ENCODE data around the gene S100A2.
"Not testable (repeated sequence)": the region's sequence is repeated elsewhere in the genome, so short reads cannot be mapped to it uniquely, and the experiment has no call there.

S100A2 gene

GRCh38 chr1:153602749-153603148 is 37.1 kb upstream of the S100A2 start:
- no peak overlapping the region for H3K9ac ChIP-seq
- no peaks in the 10 kb centered on the region for H3K36me3 ChIP-seq
- H3K4me3 ChIP-seq: no peak overlapping the region
- H3K4me2 ChIP-seq: peak overlapping the region; percentile 40 to 97 (median 87); a peak in 20 of 22 replicates
- no peaks in the 10 kb centered on the region for H4K20me1 ChIP-seq
- H3K9me3 ChIP-seq (replicated peaks in 1 of 11): no peaks in the 10 kb centered on the region
- no peaks in the 10 kb centered on the region for H3K27me3 ChIP-seq
- H3K4me1 ChIP-seq: peaks cover 57 to 73% (median 67%) of the 10 kb centered on the region in 10 experiments
- peak overlapping the region in 8 of 11 experiments; percentile 53 to 99 (median 96); a peak in 12 of 22 replicates for H3K27ac ChIP-seq
- TF ChIP-seq Cebpa-rat (IDR thresholded peaks at IDR 0.05): no peak

- peak overlapping the region; percentile 79 to 97 (median 89) for H3K4me2 ChIP-seq
- TF ChIP-seq Cebpa-rat (IDR thresholded peaks at IDR 0.05): no peak
- peak overlapping the region in 9 of 11 experiments; percentile 52 to 90 (median 70); a peak in 17 of 22 replicates for H3K9ac ChIP-seq
- H3K4me1 ChIP-seq: peaks cover 60 to 80% (median 74%) of the 10 kb centered on the region in 10 experiments
- no peak overlapping the region for H3K4me3 ChIP-seq
- no peaks in the 10 kb centered on the region for H3K27me3 ChIP-seq
- no peaks in the 10 kb centered on the region for H3K9me3 ChIP-seq (replicated peaks in 1 of 11)
- no peaks in the 10 kb centered on the region for H4K20me1 ChIP-seq
- peak overlapping the region; percentile 27 to 99 (median 95); a peak in 21 of 22 replicates for H3K27ac ChIP-seq
- no peaks in the 10 kb centered on the region for H3K36me3 ChIP-seq
Observed at GRCh38 chr1:153599847-153600246, 34.2 kb upstream of the S100A2 start.

GRCh38 chr1:153598309-153599172 is 32.9 kb upstream of the S100A2 start:
- Histone ChIP-seq H3K4me3 (peak overlapping the region in 6 of 10 experiments; percentile 32 to 53 (median 46); a peak in 8 of 20 replicates), H3K9me3 (replicated peaks in 1 of 11) (no peaks in the 10 kb centered on the region), H4K20me1 (no peaks in the 10 kb centered on the region), H3K4me1 (peaks cover 60 to 76% (median 71%) of the 10 kb centered on the region in 10 experiments), H3K4me2 (peak overlapping the region; percentile 79 to 97 (median 91)), H3K9ac (peak overlapping the region; percentile 77 to 90 (median 85); a peak in 21 of 22 replicates), H3K36me3 (no peaks in the 10 kb centered on the region), H3K27me3 (no peaks in the 10 kb centered on the region), H3K27ac (peak overlapping the region; percentile 90 to 99 (median 95))
- TF ChIP-seq Cebpa-rat (IDR thresholded peaks at IDR 0.05): peak in 1 of 11 experiments; percentile 36; a peak in 1 of 22 replicates

GRCh38 chr1:153597206-153597605 is 31.6 kb upstream of the S100A2 start:
- Histone ChIP-seq H3K27me3 (no peaks in the 10 kb centered on the region), H3K27ac (peak overlapping the region in 10 of 11 experiments; percentile 91 to 99 (median 96); a peak in 20 of 22 replicates), H3K9me3 (replicated peaks in 1 of 11) (no peaks in the 10 kb centered on the region), H3K9ac (peak overlapping the region in 5 of 11 experiments; percentile 17 to 88 (median 83); a peak in 5 of 22 replicates), H3K4me1 (peaks cover 51 to 64% (median 61%) of the 10 kb centered on the region in 10 experiments), H3K4me3 (no peak overlapping the region), H4K20me1 (no peaks in the 10 kb centered on the region), H3K4me2 (peak overlapping the region; percentile 39 to 97 (median 91)), H3K36me3 (no peaks in the 10 kb centered on the region)
- no peak for TF ChIP-seq Cebpa-rat (IDR thresholded peaks at IDR 0.05)

GRCh38 chr1:153592748-153593147 is 27.1 kb upstream of the S100A2 start:
- Histone ChIP-seq H3K4me1 (peaks cover 12 to 34% (median 27%) of the 10 kb centered on the region in 10 experiments), H3K27me3 (no peaks in the 10 kb centered on the region), H3K27ac (no peak overlapping the region), H3K4me3 (no peak overlapping the region), H3K36me3 (no peaks in the 10 kb centered on the region), H3K9ac (no peak overlapping the region), H3K9me3 (replicated peaks in 1 of 11) (no peaks in the 10 kb centered on the region), H3K4me2 (no peak overlapping the region), H4K20me1 (no peaks in the 10 kb centered on the region)
- no peak for TF ChIP-seq Cebpa-rat (IDR thresholded peaks at IDR 0.05)

GRCh38 chr1:153588482-153588881 is 22.8 kb upstream of the S100A2 start:
- Histone ChIP-seq H3K4me2 (peak overlapping the region in 8 of 11 experiments; percentile 8 to 64 (median 46); a peak in 5 of 22 replicates), H4K20me1 (no peaks in the 10 kb centered on the region)
- TF ChIP-seq Cebpa-rat (IDR thresholded peaks at IDR 0.05): no peak

GRCh38 chr1:153588033-153588432 is 22.4 kb upstream of the S100A2 start:
- peak overlapping the region in 9 of 11 experiments; percentile 34 to 64 (median 55); a peak in 14 of 22 replicates for H3K4me2 ChIP-seq
- H3K4me3 ChIP-seq; H3K36me3 ChIP-seq; H3K27ac ChIP-seq; H4K20me1 ChIP-seq; H3K9ac ChIP-seq; H3K9me3 ChIP-seq (replicated peaks in 1 of 11); H3K27me3 ChIP-seq: not testable (repeated sequence)
- peaks cover 9 to 31% (median 21%) of the 10 kb centered on the region in 10 experiments for H3K4me1 ChIP-seq

More at GRCh38 chr1:153588482-153588881, 22.8 kb upstream of the S100A2 start:
- no peaks in the 10 kb centered on the region for H3K9me3 ChIP-seq (replicated peaks in 1 of 11)
- H3K27ac ChIP-seq: no peak overlapping the region
- no peaks in the 10 kb centered on the region for H3K36me3 ChIP-seq
- H3K9ac ChIP-seq: no peak overlapping the region
- peaks cover 9 to 32% (median 21%) of the 10 kb centered on the region in 10 experiments for H3K4me1 ChIP-seq
- H3K4me3 ChIP-seq: no peak overlapping the region
- H3K27me3 ChIP-seq: no peaks in the 10 kb centered on the region

GRCh38 chr1:153587314-153587713 is 21.7 kb upstream of the S100A2 start:
- Histone ChIP-seq H4K20me1 (no peaks in the 10 kb centered on the region), H3K4me3 (no peak overlapping the region), H3K4me2 (peak overlapping the region in 9 of 11 experiments; percentile 34 to 64 (median 55); a peak in 19 of 22 replicates), H3K9me3 (replicated peaks in 1 of 11) (no peaks in the 10 kb centered on the region), H3K36me3 (no peaks in the 10 kb centered on the region), H3K4me1 (peaks cover 9 to 27% (median 21%) of the 10 kb centered on the region in 10 experiments), H3K27ac (peak overlapping the region in 2 of 11 experiments; percentile 12 to 22; a peak in 2 of 22 replicates), H3K27me3 (no peaks in the 10 kb centered on the region), H3K9ac (no peak overlapping the region)
- no peak for TF ChIP-seq Cebpa-rat (IDR thresholded peaks at IDR 0.05)

- H3K9me3 ChIP-seq (replicated peaks in 1 of 11): no peaks in the 10 kb centered on the region
- H3K27ac ChIP-seq: 0 out of 22 replicates have a peak overlapping the region, but pooled peaks of 1 of the 11 experiments have one; percentile 8
- H3K36me3 ChIP-seq: no peaks in the 10 kb centered on the region
- no peaks in the 10 kb centered on the region for H3K27me3 ChIP-seq
- H3K4me2 ChIP-seq: peak overlapping the region in 4 of 11 experiments; percentile 34 to 64 (median 60); a peak in 6 of 22 replicates
- peaks cover 9 to 27% (median 21%) of the 10 kb centered on the region in 10 experiments for H3K4me1 ChIP-seq
- no peaks in the 10 kb centered on the region for H4K20me1 ChIP-seq
- TF ChIP-seq Cebpa-rat (IDR thresholded peaks at IDR 0.05): no peak
- no peak overlapping the region for H3K4me3 ChIP-seq
- H3K9ac ChIP-seq: 0 out of 22 replicates have a peak overlapping the region, but pooled peaks of 1 of the 11 experiments have one; percentile 13
Observed at GRCh38 chr1:153586347-153586746, 20.7 kb upstream of the S100A2 start.
